ENCODE data around the gene GRID2.

- TF ChIP-seq, protein P1, sequence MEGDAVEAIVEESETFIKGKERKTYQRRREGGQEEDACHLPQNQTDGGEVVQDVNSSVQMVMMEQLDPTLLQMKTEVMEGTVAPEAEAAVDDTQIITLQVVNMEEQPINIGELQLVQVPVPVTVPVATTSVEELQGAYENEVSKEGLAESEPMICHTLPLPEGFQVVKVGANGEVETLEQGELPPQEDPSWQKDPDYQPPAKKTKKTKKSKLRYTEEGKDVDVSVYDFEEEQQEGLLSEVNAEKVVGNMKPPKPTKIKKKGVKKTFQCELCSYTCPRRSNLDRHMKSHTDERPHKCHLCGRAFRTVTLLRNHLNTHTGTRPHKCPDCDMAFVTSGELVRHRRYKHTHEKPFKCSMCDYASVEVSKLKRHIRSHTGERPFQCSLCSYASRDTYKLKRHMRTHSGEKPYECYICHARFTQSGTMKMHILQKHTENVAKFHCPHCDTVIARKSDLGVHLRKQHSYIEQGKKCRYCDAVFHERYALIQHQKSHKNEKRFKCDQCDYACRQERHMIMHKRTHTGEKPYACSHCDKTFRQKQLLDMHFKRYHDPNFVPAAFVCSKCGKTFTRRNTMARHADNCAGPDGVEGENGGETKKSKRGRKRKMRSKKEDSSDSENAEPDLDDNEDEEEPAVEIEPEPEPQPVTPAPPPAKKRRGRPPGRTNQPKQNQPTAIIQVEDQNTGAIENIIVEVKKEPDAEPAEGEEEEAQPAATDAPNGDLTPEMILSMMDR (IDR thresholded peaks at IDR 0.05), result no peak
- TF ChIP-seq POLR2A (IDR thresholded peaks at IDR 0.05), result no peak
- TF ChIP-seq POLR2AphosphoS5 (IDR thresholded peaks at IDR 0.05), result no peak
Observed at GRCh38 chr4:92506933-92507332, 203.2 kb downstream of the GRID2 start.

Measured in transverse colon (tissue), 4 donors.